GM12878 (cell line): ENCODE measurements around the gene USF1. TPM values are rescaled to one million over a fixed set of nuclear protein-coding genes. Genes with fewer than 3 reads are reported as not detected.

Source experiments
- CEBPB ChIP-seq, 2 experiments: fragments of 150-350 bp in 1 of 2; IDR thresholded peaks; 2 replicates each; pipeline ENCODE4 v1.6.1; 2012 to 2014; ENCODE audit warnings: low read depth in 2 of 2, low read length in 2 of 2, borderline replicate concordance in 1 of 2, inconsistent platforms in 1 of 2
- CHD1 ChIP-seq: IDR thresholded peaks from 2 replicates; pipeline ENCODE4 v1.6.1; 2012; ENCODE audit warnings: low read depth, low read length, improper control_type of control experiment
- FOS ChIP-seq: IDR thresholded peaks from 3 replicates; pipeline ENCODE4 v1.6.1; 2011; ENCODE audit warnings: borderline replicate concordance; ENCODE audit not compliant: insufficient read length; ENCODE audit errors: extremely low read depth
- MYB ChIP-seq: fragments of 150-350 bp; IDR thresholded peaks from 2 replicates; pipeline ENCODE4 v1.6.1; 2014; ENCODE audit warnings: mild to moderate bottlenecking, low read depth, low read length, borderline replicate concordance
- NFYB ChIP-seq: IDR thresholded peaks from 2 replicates; pipeline ENCODE4 v1.6.1; 2011; ENCODE audit warnings: low read depth, mild to moderate bottlenecking, low read length, improper control_type of control experiment, moderate library complexity; ENCODE audit not compliant: insufficient read depth
- NRF1 ChIP-seq: conservative IDR thresholded peaks from 2 replicates; pipeline ENCODE4 v1.6.1; 2011; ENCODE audit warnings: mild to moderate bottlenecking, low read depth, low read length, improper control_type of control experiment
- POU2F2 ChIP-seq: IDR thresholded peaks from 3 replicates; pipeline ENCODE4 v1.6.1; 2011; ENCODE audit warnings: low read depth, mild to moderate bottlenecking, low read length, borderline replicate concordance
- RELA ChIP-seq: fragments of 450-650 bp; IDR thresholded peaks from 2 replicates; pipeline ENCODE4 v1.8.0; 2014; ENCODE audit warnings: borderline replicate concordance; ENCODE audit not compliant: partially characterized antibody
- RFX5 ChIP-seq: IDR thresholded peaks from 2 replicates; pipeline ENCODE4 v1.6.1; 2011; ENCODE audit warnings: low read depth, low read length, improper control_type of control experiment
- STAT3 ChIP-seq: IDR thresholded peaks from 2 replicates; pipeline ENCODE4 v1.6.1; 2011; ENCODE audit warnings: low read depth, low read length, improper control_type of control experiment
- TAF1 ChIP-seq: IDR thresholded peaks from 2 replicates; pipeline ENCODE4 v1.6.1; 2011; ENCODE audit warnings: mild to moderate bottlenecking, low read depth, low read length, borderline replicate concordance
- TBL1XR1 ChIP-seq: IDR thresholded peaks from 2 replicates; pipeline ENCODE4 v1.6.1; 2012; ENCODE audit warnings: low read depth, low read length, improper control_type of control experiment
- TCF7 ChIP-seq: IDR thresholded peaks from 2 replicates; pipeline ENCODE4 v1.6.1; 2014; ENCODE audit warnings: antibody characterized with exemption, borderline replicate concordance
- ZNF622 ChIP-seq: fragments of 450-650 bp; IDR thresholded peaks from 2 replicates; pipeline ENCODE4 v1.6.1; 2017; ENCODE audit warnings: mild to moderate bottlenecking, inconsistent platforms
- ZSCAN29 ChIP-seq: fragments of 450-650 bp; IDR thresholded peaks from 2 replicates; pipeline ENCODE4 v1.6.1; 2017; ENCODE audit warnings: mild to moderate bottlenecking, moderate library complexity
- polyA plus RNA-seq, 11 experiments: library from polyadenylated mRNA; depleted of rRNA in 4 of 11; unstranded in 6 of 11; stranded (reverse) in 5 of 11; fragments of >200 nt; fragmentation: Nextera tagmentation in 4 of 11; fragmentation: Illumina TruSeq in 1 of 11; extraction: Ambion mirVana in 4 of 11; extraction: Trizol in 1 of 11; gene quantifications; 1 replicate in 1 of 11; 2 replicates in 10 of 11; pipeline versions ENCODE4 v1.2.1 to v1.2.3, GENCODE V29; 2011 to 2016; ENCODE audit warnings: inconsistent platforms in 2 of 11, missing spikeins in 2 of 11, low read depth in 1 of 11
- total RNA-seq, 4 experiments: library from RNA; depleted of rRNA in 3 of 4; stranded (reverse); fragments of >200 nt in 3 of 4; fragmentation: Illumina TruSeq in 1 of 4; extraction: Trizol in 1 of 4; gene quantifications; 2 replicates each; pipeline versions ENCODE4 v1.2.1 to v1.2.3, GENCODE V29; 2013 to 2021
- TF ChIP-seq, protein P1 (sequence below): fragments of 450-650 bp; formaldehyde crosslinking; IDR thresholded peaks from 2 replicates; pipeline ENCODE4 v1.5.0; 2022; ENCODE audit warnings: mild to moderate bottlenecking, missing genetic modification characterization
- TF ChIP-seq, protein P2 (sequence below): fragments of 450-650 bp; conservative IDR thresholded peaks from 2 replicates; pipeline ENCODE4 v1.6.1; 2017; ENCODE audit warnings: mild to moderate bottlenecking, moderate library complexity
- TF ChIP-seq, protein P3 (sequence below), 3 experiments: IDR thresholded peaks in 2 of 3; conservative IDR thresholded peaks in 1 of 3; 2 replicates each; pipeline ENCODE4 v1.5.1; 2011; ENCODE audit warnings: low read depth in 3 of 3, low read length in 3 of 3, mild to moderate bottlenecking in 3 of 3, control low read depth in 2 of 3, moderate library complexity in 2 of 3, inconsistent platforms in 1 of 3, mixed read lengths in 1 of 3; ENCODE audit not compliant: control insufficient read depth in 2 of 3, insufficient read depth in 1 of 3; ENCODE audit errors: extremely low read depth in 1 of 3
- TF ChIP-seq, protein P4 (sequence below): fragments of 150-350 bp; IDR thresholded peaks from 2 replicates; pipeline ENCODE4 v1.6.1; 2014; ENCODE audit warnings: mild to moderate bottlenecking, low read depth, low read length

USF1 gene
- total and polyA plus RNA-seq, 10 of the 15 experiments (the other 5 are each of a cell fraction or from before 2014, with no cell fraction given): 9.4 to 92.1 (median 53.5) TPM

DNA sequence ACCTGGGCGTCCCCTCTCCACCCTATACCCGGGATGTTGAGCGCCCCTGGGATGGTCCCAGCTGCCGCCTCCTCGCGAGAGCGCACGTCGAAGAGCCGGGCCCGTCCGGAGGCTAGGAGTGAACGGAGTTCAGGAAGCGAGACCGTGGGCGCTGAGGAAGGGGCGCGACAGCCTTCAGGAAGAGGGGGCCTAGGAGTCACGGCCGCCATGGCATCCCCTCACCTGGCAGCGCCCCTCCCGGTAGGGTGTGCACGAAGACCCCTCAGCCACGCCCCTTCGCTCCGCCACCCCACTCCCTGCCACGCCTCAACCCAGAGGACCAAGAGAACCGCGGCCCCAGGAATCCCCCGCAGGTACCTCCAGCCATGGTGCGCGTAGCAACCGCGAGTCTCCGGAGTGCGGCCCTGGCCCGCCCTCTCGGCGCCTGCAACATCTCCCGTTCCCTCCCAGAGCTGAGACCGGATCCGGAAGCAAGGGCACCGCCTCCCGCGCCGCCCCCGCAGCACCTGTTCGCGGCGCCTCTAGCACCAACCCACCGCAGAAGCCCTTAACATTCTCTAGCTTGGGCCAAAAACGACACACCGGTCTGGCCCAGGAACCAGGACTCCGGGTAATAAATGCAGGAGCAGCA, 7.1 kb downstream of the USF1 start, which contains the start of gene TSTD1 (continued):
- TF ChIP-seq, protein P1, sequence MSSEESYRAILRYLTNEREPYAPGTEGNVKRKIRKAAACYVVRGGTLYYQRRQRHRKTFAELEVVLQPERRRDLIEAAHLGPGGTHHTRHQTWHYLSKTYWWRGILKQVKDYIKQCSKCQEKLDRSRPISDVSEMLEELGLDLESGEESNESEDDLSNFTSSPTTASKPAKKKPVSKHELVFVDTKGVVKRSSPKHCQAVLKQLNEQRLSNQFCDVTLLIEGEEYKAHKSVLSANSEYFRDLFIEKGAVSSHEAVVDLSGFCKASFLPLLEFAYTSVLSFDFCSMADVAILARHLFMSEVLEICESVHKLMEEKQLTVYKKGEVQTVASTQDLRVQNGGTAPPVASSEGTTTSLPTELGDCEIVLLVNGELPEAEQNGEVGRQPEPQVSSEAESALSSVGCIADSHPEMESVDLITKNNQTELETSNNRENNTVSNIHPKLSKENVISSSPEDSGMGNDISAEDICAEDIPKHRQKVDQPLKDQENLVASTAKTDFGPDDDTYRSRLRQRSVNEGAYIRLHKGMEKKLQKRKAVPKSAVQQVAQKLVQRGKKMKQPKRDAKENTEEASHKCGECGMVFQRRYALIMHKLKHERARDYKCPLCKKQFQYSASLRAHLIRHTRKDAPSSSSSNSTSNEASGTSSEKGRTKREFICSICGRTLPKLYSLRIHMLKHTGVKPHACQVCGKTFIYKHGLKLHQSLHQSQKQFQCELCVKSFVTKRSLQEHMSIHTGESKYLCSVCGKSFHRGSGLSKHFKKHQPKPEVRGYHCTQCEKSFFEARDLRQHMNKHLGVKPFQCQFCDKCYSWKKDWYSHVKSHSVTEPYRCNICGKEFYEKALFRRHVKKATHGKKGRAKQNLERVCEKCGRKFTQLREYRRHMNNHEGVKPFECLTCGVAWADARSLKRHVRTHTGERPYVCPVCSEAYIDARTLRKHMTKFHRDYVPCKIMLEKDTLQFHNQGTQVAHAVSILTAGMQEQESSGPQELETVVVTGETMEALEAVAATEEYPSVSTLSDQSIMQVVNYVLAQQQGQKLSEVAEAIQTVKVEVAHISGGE: no peak
- TF ChIP-seq CHD1: no peak
- no peak for TF ChIP-seq FOS
- no peak for TF ChIP-seq ZNF622
- no peak for TF ChIP-seq STAT3
- TF ChIP-seq RELA: peak; percentile 52
- TF ChIP-seq NRF1: no peak
- TF ChIP-seq, protein P2, sequence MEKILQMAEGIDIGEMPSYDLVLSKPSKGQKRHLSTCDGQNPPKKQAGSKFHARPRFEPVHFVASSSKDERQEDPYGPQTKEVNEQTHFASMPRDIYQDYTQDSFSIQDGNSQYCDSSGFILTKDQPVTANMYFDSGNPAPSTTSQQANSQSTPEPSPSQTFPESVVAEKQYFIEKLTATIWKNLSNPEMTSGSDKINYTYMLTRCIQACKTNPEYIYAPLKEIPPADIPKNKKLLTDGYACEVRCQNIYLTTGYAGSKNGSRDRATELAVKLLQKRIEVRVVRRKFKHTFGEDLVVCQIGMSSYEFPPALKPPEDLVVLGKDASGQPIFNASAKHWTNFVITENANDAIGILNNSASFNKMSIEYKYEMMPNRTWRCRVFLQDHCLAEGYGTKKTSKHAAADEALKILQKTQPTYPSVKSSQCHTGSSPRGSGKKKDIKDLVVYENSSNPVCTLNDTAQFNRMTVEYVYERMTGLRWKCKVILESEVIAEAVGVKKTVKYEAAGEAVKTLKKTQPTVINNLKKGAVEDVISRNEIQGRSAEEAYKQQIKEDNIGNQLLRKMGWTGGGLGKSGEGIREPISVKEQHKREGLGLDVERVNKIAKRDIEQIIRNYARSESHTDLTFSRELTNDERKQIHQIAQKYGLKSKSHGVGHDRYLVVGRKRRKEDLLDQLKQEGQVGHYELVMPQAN: peak; percentile 50; the same call in 1 of the 2 replicates
- 0 out of 2 replicates have a peak, but pooled peaks have one; percentile 28 for TF ChIP-seq TBL1XR1
- TF ChIP-seq, protein P3, sequence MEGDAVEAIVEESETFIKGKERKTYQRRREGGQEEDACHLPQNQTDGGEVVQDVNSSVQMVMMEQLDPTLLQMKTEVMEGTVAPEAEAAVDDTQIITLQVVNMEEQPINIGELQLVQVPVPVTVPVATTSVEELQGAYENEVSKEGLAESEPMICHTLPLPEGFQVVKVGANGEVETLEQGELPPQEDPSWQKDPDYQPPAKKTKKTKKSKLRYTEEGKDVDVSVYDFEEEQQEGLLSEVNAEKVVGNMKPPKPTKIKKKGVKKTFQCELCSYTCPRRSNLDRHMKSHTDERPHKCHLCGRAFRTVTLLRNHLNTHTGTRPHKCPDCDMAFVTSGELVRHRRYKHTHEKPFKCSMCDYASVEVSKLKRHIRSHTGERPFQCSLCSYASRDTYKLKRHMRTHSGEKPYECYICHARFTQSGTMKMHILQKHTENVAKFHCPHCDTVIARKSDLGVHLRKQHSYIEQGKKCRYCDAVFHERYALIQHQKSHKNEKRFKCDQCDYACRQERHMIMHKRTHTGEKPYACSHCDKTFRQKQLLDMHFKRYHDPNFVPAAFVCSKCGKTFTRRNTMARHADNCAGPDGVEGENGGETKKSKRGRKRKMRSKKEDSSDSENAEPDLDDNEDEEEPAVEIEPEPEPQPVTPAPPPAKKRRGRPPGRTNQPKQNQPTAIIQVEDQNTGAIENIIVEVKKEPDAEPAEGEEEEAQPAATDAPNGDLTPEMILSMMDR (IDR thresholded peaks at IDR 0.05 in 2 of 3, conservative IDR thresholded peaks at IDR 0.05 in 1 of 3; ENCODE audit: control insufficient read depth in 2 of 3, extremely low read depth in 1 of 3, insufficient read depth in 1 of 3, low read depth in 3 of 3, low read length in 3 of 3): no peak
- TF ChIP-seq RFX5: no peak
- no peak for TF ChIP-seq ZSCAN29
- peak; percentile 57; the same call in 1 of the 2 replicates for TF ChIP-seq TAF1
- TF ChIP-seq, protein P4, sequence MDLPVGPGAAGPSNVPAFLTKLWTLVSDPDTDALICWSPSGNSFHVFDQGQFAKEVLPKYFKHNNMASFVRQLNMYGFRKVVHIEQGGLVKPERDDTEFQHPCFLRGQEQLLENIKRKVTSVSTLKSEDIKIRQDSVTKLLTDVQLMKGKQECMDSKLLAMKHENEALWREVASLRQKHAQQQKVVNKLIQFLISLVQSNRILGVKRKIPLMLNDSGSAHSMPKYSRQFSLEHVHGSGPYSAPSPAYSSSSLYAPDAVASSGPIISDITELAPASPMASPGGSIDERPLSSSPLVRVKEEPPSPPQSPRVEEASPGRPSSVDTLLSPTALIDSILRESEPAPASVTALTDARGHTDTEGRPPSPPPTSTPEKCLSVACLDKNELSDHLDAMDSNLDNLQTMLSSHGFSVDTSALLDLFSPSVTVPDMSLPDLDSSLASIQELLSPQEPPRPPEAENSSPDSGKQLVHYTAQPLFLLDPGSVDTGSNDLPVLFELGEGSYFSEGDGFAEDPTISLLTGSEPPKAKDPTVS: no peak
- TF ChIP-seq MYB: no peak
- TF ChIP-seq CEBPB (IDR thresholded peaks at IDR 0.05; ENCODE audit: borderline replicate concordance in 1 of 2, low read depth in 2 of 2, low read length in 2 of 2): no peak
- TF ChIP-seq POU2F2: peak; percentile 69; the same call in 2 of the 3 replicates
- TF ChIP-seq NFYB: no peak
- no peak for TF ChIP-seq TCF7
